Fibroblast of villous mesenchyme (primary cell): ENCODE data around the gene HEXIM2. TPM values are rescaled to one million over a fixed set of nuclear protein-coding genes. Genes with fewer than 3 reads are reported as not detected.

Experiments
- DNase-seq: peaks from one replicate; pipeline ENCODE4 v3.0.0-alpha.2; 2010; ENCODE audit warnings: low read depth
- H3K4me3 ChIP-seq: 2 replicates; pipeline ENCODE4 v1.5.1; 2011; ENCODE audit warnings: low read depth, mild to moderate bottlenecking, low read length
- total RNA-seq: library from RNA; depleted of rRNA; stranded (reverse); fragments of >200 nt; gene quantifications from 2 replicates; pipeline ENCODE4 v1.2.3, GENCODE V29; 2012
- TF ChIP-seq, protein P1 (sequence below): IDR thresholded peaks from 2 replicates; pipeline ENCODE4 v1.5.1; 2012; ENCODE audit warnings: low read depth, mild to moderate bottlenecking, low read length; ENCODE audit not compliant: insufficient read depth

Gene HEXIM2
- total RNA-seq, 1 donor, result 6.9 TPM

DNA sequence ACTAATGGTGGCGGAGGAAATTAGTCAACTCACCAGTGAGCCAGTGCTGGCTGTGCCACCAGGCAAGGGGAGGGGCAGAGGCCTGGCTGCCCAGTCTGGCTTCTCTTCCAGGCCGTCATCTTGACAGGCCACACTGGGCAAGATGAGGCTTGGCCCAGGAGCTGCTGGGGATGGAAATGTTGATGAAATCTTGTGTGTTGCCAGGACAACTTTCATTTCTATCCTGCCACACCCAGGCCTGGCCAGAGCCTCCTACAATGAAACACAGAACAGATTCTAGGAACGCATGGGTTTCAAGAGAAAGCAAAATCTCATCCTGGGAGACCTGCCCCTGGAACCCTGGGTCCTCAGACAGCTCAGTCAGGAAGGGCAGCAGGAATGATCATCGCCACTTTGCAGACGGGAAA lies 9.3 kb downstream of the HEXIM2 start:
- TF ChIP-seq, protein P1, sequence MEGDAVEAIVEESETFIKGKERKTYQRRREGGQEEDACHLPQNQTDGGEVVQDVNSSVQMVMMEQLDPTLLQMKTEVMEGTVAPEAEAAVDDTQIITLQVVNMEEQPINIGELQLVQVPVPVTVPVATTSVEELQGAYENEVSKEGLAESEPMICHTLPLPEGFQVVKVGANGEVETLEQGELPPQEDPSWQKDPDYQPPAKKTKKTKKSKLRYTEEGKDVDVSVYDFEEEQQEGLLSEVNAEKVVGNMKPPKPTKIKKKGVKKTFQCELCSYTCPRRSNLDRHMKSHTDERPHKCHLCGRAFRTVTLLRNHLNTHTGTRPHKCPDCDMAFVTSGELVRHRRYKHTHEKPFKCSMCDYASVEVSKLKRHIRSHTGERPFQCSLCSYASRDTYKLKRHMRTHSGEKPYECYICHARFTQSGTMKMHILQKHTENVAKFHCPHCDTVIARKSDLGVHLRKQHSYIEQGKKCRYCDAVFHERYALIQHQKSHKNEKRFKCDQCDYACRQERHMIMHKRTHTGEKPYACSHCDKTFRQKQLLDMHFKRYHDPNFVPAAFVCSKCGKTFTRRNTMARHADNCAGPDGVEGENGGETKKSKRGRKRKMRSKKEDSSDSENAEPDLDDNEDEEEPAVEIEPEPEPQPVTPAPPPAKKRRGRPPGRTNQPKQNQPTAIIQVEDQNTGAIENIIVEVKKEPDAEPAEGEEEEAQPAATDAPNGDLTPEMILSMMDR, result no peak
- peak; percentile 79 for DNase-seq
- H3K4me3 ChIP-seq, result peak overlapping the region; percentile 19

DNA sequence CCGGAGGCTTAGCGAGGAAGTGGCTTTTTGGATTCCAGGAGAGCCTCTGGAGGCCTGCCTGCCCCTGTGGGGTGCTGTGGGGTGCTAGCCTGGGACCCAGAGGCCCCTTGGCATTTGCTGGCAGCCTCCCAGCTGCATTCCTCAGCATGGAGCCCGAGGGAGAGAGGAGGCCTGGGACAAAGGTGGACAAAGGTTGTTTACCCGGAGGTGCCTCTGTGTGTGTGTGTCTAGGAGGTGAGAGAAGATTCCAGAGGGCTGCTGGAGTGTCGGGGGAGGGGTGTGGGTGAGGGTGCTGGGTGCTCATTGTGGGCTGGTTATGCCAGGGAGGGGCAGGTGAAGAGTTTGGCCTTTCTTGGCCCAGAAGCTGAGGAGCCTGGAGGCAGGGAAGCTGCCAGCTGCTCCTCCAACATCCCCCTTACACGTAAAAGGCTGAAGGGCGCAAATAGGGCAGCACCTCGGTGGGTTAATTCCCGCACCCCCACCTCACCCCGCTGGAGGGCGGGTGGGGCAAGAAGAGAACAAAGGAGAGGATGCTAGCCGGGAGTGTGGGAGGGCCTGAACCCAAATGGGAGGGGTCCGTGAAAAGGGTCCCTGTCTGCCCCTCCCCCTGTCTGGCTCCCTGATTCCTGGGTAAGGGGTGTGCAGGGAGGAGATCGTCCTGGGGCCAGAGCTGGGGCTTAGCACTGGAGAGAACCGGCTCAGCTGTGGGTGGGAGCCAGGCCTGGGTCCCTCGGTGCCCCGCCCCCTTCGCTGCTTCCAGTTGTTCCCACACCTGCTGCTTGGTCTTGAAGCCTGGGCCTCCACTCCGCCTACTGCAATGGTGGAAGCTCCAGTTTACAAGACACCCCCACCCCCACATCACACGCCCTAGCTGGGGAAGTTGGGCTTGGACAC lies 9.9 kb downstream of the HEXIM2 start:
- DNase-seq, result no peak

DNA sequence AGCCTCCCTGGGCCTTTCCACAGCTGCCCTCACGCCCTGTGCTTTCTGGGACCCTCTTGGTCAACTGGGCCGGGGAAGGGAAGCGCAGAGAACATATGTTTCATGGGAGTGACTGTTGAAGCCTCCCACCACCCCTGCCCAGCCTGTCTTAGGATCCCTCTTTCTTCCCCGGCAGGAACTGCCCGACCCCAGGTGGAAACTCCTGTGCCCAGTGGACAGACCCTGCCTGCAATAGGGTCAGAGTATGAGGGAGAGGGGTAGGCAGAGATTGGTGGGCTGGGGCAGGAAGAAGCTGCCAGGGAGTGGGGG lies 10.5 kb downstream of the HEXIM2 start:
- H3K4me3 ChIP-seq, result peak overlapping the region; percentile 32
- DNase-seq, result no peak
- TF ChIP-seq, protein P1, result no peak

More for the DNA sequence above, 9.9 kb downstream of the HEXIM2 start:
- H3K4me3 ChIP-seq, result peak overlapping the region; percentile 32
- TF ChIP-seq, protein P1, result no peak

DNA sequence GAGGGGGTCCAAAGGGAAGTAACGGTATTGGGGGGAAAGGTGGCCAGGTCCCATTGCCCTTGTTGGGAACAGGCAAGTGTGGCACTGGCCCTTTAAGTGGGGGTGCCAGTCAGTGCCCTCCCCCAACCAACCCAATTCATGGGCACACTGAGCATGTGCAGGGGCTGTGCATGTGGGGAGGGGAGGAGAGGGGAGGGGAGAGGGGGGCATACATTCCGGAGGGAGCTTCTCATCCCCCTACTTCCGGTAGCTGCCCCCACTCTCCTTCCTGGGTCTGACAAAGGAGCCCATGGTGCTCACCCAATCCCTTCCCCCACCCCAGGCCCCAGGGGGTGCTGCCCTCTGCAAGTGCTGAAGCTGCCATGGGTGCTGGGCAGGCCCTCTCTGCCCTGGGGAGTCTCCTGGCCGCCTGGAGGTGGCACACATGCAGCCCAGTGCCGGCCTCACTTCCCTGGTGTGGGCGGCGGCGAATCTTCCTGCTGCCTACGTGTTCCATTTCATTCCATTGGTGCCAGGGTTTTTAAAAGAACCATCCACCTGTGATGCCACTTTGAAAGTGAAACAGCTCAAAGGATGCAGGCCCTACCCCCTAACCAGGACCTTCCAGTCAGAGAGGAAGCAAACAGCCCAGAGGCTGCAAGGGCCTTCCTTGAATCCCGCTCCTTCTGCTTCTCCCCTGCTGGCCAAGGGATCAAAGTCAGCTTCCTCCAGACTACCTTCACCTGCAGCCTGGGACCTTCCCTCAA lies 11.0 kb downstream of the HEXIM2 start:
- DNase-seq, result peak; percentile 54
- TF ChIP-seq, protein P1, result peak; percentile 2
- peak overlapping the region; percentile 32 for H3K4me3 ChIP-seq

DNA sequence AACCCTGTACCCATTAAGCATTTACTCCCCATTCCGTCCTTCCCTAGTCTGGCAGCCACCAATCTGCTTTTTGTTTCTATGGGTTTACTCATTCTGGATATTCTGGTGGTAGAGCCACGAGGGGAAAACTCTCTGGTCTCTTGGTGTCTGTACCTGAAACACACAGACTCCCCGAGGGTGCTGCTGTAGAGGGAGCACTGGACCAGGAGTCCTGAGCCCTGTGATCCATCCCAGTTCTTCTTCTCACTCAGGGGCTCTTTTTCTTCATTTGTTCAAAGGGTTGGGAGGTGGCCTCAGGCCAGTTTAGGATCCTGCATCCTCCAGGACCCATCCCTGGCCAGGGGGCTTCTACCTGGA lies 14.1 kb downstream of the HEXIM2 start:
- DNase-seq, result no peak
- TF ChIP-seq, protein P1, result no peak
- H3K4me3 ChIP-seq, result no peak overlapping the region

DNA sequence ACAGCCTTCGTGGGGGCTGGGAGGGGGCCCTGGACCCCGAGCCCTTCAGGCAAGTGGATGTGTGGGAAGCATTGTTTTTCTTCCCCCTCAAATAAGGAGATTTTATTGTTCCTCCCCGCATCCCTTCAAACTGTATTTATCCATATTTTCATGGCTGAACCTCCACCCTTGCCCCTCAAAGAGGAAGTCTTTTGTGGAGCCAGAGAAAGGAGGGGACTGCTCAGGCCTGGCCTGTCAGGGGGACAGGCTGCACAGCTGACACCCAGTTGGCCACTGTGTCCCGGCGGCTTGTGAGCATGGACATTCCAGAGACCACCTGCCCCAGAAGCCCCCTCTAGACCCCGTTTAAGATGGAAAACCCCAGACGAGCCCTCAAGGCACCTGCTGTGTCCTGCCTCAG lies 15.9 kb downstream of the HEXIM2 start:
- H3K4me3 ChIP-seq, result no peak overlapping the region
- TF ChIP-seq, protein P1, result no peak
- DNase-seq, result no peak

DNA sequence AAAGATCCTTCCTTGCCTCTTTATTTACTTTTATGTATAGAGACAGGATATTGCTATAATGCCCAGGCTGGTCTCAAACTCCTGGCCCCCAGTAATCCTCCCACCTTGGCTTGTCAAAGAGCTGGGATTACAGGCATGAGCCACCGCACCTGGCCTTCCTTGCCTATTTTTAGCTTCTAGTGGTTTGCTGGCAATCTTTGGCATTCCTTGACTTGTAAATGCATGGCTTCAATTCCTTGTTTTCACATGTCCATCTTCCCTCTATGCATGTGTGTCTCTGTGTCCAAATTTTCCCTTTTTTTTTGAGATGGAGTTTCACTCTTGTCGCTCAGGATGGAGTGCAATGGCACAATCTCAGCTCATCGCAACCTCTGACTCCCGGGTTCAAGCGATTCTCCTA lies 22.5 kb downstream of the HEXIM2 start:
- H3K4me3 ChIP-seq, result no peak overlapping the region
- TF ChIP-seq, protein P1, result no peak
- DNase-seq, result no peak
